Heart right ventricle (tissue), 16 donors: Measurements from ENCODE around the gene FOXE3. TPM values are rescaled to one million over a fixed set of nuclear protein-coding genes. Genes with fewer than 3 reads are reported as not detected.

Experiments used
- ATAC-seq, 8 donors: fragments of 200-7000 bp; cut with Tn5 transposase; one replicate each; pipeline ENCODE4 v1.9.1; 2020; ENCODE audit warnings: mild to moderate bottlenecking in 8 of 8, moderate library complexity in 8 of 8, moderate number of reproducible peaks in 1 of 8
- DNase-seq, 2 donors: peaks; one replicate each; pipeline ENCODE4 v3.0.0-alpha.2; 2020
- H3K27ac ChIP-seq, 10 donors: fragments of 200-600 bp; sonication (generic) in 2 of 10; one replicate each; pipeline versions ENCODE4 v1.5.0 to v1.8.0; 2020 to 2022; ENCODE audit warnings: mild to moderate bottlenecking in 3 of 10
- H3K27me3 ChIP-seq, 7 donors: fragments of 200-600 bp; one replicate each; pipeline ENCODE4 v1.8.0; 2021 to 2022; ENCODE audit warnings: mild to moderate bottlenecking in 2 of 7
- H3K36me3 ChIP-seq, 9 donors: fragments of 200-600 bp; sonication (generic) in 1 of 9; one replicate each; pipeline versions ENCODE4 v1.5.0 to v1.8.0; 2020 to 2022; ENCODE audit warnings: mild to moderate bottlenecking in 2 of 9
- H3K4me1 ChIP-seq, 9 donors: fragments of 200-600 bp; sonication (generic) in 1 of 9; one replicate each; pipeline versions ENCODE4 v1.5.0 to v1.8.0; 2020 to 2022; ENCODE audit warnings: mild to moderate bottlenecking in 4 of 9
- H3K4me3 ChIP-seq, 10 donors: fragments of 200-600 bp; sonication (generic) in 2 of 10; one replicate each; pipeline versions ENCODE4 v1.5.0 to v1.8.0; 2020 to 2022; ENCODE audit warnings: mild to moderate bottlenecking in 7 of 10, moderate library complexity in 2 of 10
- H3K9me3 ChIP-seq, 11 donors: fragments of 200-600 bp in 10 of 11; sonication (generic) in 2 of 11; one replicate each; pipeline versions ENCODE4 v1.5.0 to v1.8.0; 2013 to 2022; ENCODE audit warnings: mild to moderate bottlenecking in 2 of 11, control low read depth in 1 of 11, moderate library complexity in 1 of 11
- CTCF ChIP-seq, 9 donors: fragments of 200-600 bp; sonication (generic) in 2 of 9; IDR thresholded peaks; one replicate each; pipeline versions ENCODE4 v1.5.0 to v1.8.0; 2021 to 2022; ENCODE audit warnings: antibody characterized with exemption in 9 of 9, mild to moderate bottlenecking in 5 of 9, moderate library complexity in 1 of 9
- WGBS, 2 donors: extraction: QIAGEN DNeasy Blood & Tissue Kit; methylation state at CpG; one replicate each; pipeline ENCODE4 v1.1.7; 2013; ENCODE audit warnings: inconsistent platforms in 1 of 2; 5-methylcytosine and 5-hydroxymethylcytosine counted together
- intact Hi-C, 10 donors: fragments of 100-400 bp; cut with DNase I; formaldehyde crosslinking; loops; one replicate each; pipeline versions ENCODE4 v1.11.1 to v1.14.2; 2022
- polyA plus RNA-seq, 2 donors: library from polyadenylated mRNA; stranded (reverse); fragments of 200-250 nt; gene quantifications; one replicate each; pipeline ENCODE4 v1.2.3, GENCODE V29; 2013
- total RNA-seq, 10 donors: library from RNA; stranded (reverse); fragmentation: NEBNext Ultra II Directional in 3 of 10; extraction: Animal tissue kit (Norgen Biotek cat#: 25700) in 3 of 10; gene quantifications; one replicate each; pipeline versions ENCODE4 v1.2.1 to v1.2.4, GENCODE V29; 2021 to 2023
- donor health status: Arrhythmogenic right ventricular cardiomyopathy.
- donor health status: ischemic (EF 13 %, LVEDD 7.1; RV severe dilation, severe dysfunction).
- donor health status: healthy with polysubstance abuse.
- donor health status: DM: no; HTN: yes; CAD: no.
- donor health status: DM: no; HTN: no; CAD: no.
- donor health status: ischemic (EF 25% LVEDD 6.9; RV normal size, moderate dysfunction).
- donor health status: ischemic (EF 25% LVEDD 5.7; RV mildly dilated, moderate dysfunction).
- donor health status: healthy.
- donor health status: DM: yes; HTN: yes; CAD: no.
- donor health status: Ischemic cardiomyopathy.
- donor health status: ischemic (EF 35%, LVEDD 5.7; RV mildly dilated, moderate dysfunction).
- donor health status: nonischemic (EF 11% LVEDD 7.7; RV severe dilation, severe dysfunction).
- donor health status: DM: yes; HTN: yes; CAD: no.
- donor health status: PGD.
- donor health status: ischemic (EF 29% LVEDD 5.4; RV normal size, mild dysfunction).
- donor health status: nonischemic (EF 23%, LVEDD 6.1; RV moderate dilation, normal function).

Gene FOXE3
- total and polyA plus RNA-seq, 12 donors, result 0.03 TPM; not detected in 11

DNA sequence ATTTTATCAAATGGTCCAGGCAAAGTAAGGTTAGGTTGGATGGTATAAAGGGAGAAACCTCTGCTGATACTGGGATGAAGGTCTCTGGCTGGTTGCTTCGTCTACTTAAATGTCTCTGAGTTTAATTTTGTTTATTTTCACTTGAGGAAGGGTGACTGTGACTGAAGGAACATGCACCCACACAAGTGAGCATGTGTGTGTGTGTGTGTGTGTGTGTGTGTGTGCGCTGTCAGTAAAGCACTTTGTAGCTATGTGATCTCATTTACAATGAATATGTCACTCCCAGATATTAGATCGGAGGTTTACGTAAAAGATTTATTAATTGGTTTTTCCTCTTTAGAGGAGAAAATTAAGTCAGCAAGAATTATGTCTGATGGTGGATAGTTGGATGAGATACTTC lies 26.1 kb downstream of the FOXE3 start:
- DNase-seq (no peak), ATAC-seq (no peak)
- Histone ChIP-seq H3K36me3 (no peaks in the 10 kb centered on the region), H3K4me3 (no peak overlapping the region), H3K4me1 (peaks cover 6 to 31% (median 13%) of the 10 kb centered on the region in 9 donors), H3K27ac (no peak overlapping the region), H3K27me3 (peaks cover 47 to 99% (median 95%) of the 10 kb centered on the region in 7 donors), H3K9me3 (no peaks in the 10 kb centered on the region)
- TF ChIP-seq CTCF (IDR thresholded peaks at IDR 0.05), result no peak
- 65 to 79% methylated on average over 4 of the region's 4 CpGs for WGBS, 2 donors
- intact Hi-C loops, result loop anchor here in 1 of 10 donors (5.0 kb wide), 1 partner anchor 260 kb away; no protein-coding TSS in a partner anchor

DNA sequence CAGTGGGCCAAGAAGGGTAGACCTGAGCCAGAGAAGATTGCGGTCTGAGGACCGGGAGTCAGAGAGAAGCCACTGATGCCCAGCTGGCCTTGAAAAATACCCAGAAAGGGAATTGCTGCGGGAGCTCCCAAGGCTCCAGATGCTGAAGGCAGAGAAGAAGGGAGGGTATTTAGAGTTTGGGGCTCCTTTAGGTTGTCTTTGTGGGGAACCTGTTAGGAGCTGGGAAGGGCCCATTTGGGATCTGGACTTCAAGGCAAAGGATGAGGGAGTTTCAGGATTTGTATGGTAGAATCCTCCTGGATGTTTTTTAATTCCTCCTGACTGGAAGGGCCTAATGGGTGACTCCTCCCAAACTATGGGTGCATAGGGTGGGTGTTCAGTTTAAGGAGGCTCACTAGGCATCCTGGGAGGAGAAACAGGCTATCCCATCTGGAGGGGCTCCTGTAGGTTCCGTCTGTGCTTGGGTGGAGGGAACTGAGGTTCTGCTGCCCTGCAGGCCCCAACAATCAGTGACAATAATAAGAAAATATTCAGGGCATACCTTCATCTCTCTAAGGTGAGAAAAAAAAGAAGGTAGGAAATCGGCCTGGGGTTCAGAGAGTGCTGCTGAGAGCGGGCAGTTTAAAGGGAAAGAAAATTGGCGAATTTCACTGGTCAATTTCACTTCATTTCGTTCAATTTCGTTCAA lies 26.9 kb downstream of the FOXE3 start:
- Histone ChIP-seq H3K9me3 (no peaks in the 10 kb centered on the region), H3K27ac (no peak overlapping the region), H3K4me1 (peaks cover 6 to 29% (median 13%) of the 10 kb centered on the region in 9 donors), H3K36me3 (no peaks in the 10 kb centered on the region), H3K4me3 (no peak overlapping the region), H3K27me3 (peaks cover 52 to 99% (median 98%) of the 10 kb centered on the region in 7 donors)
- WGBS, 2 donors, result 26 to 36% methylated on average over 9 of the region's 9 CpGs
- intact Hi-C loops, result loop anchor here in 1 of 10 donors (5.0 kb wide), 1 partner anchor 259 kb away; no protein-coding TSS in a partner anchor
- DNase-seq, result no peak
- ATAC-seq, result no peak
- no peak for TF ChIP-seq CTCF (IDR thresholded peaks at IDR 0.05)

- WGBS, 2 donors, result 8 to 12% methylated on average over 45 of the region's 45 CpGs
- DNase-seq, result no peak
- Histone ChIP-seq H3K4me3 (peak overlapping the region in 2 of 10 donors; percentile 34 to 44), H3K9me3 (no peaks in the 10 kb centered on the region), H3K27ac (no peak overlapping the region), H3K27me3 (peaks cover 52 to 100% (median 99%) of the 10 kb centered on the region in 7 donors), H3K36me3 (no peaks in the 10 kb centered on the region), H3K4me1 (peaks cover 6 to 26% (median 13%) of the 10 kb centered on the region in 9 donors)
- no peak for ATAC-seq
- intact Hi-C loops, result loop anchor here in 1 of 10 donors (5.0 kb wide), 1 partner anchor 259 kb away; no protein-coding TSS in a partner anchor
- no peak for TF ChIP-seq CTCF (IDR thresholded peaks at IDR 0.05)
Measured at GRCh38 chr1:47443530-47444296, 27.6 kb downstream of the FOXE3 start.

- ATAC-seq (no peak), DNase-seq (no peak)
- intact Hi-C loops, result loop anchor here in 1 of 10 donors (5.0 kb wide), 1 partner anchor 258 kb away; no protein-coding TSS in a partner anchor
- WGBS, 2 donors, result 7 to 8% methylated on average over 15 of the region's 15 CpGs
- Histone ChIP-seq H3K4me1 (peaks cover 6 to 24% (median 13%) of the 10 kb centered on the region in 9 donors), H3K27ac (no peak overlapping the region), H3K9me3 (no peaks in the 10 kb centered on the region), H3K36me3 (no peaks in the 10 kb centered on the region), H3K27me3 (peaks cover 47 to 100% (median 99%) of the 10 kb centered on the region in 7 donors), H3K4me3 (peak overlapping the region in 6 of 10 donors; percentile 11 to 44 (median 33))
- TF ChIP-seq CTCF (IDR thresholded peaks at IDR 0.05), result no peak
Measured at GRCh38 chr1:47444297-47444561, 28.1 kb downstream of the FOXE3 start.
